NCI-H82 treated with DMSO at 0.1 percent for 48 hours (cell line): ENCODE data around the gene FKBP11.

Experiments
- DNase-seq: peaks from one replicate; lab custom pipeline; 2025; ENCODE audit not compliant: unreplicated experiment; lab: John Stamatoyannopoulos, UW

FKBP11 gene

DNA sequence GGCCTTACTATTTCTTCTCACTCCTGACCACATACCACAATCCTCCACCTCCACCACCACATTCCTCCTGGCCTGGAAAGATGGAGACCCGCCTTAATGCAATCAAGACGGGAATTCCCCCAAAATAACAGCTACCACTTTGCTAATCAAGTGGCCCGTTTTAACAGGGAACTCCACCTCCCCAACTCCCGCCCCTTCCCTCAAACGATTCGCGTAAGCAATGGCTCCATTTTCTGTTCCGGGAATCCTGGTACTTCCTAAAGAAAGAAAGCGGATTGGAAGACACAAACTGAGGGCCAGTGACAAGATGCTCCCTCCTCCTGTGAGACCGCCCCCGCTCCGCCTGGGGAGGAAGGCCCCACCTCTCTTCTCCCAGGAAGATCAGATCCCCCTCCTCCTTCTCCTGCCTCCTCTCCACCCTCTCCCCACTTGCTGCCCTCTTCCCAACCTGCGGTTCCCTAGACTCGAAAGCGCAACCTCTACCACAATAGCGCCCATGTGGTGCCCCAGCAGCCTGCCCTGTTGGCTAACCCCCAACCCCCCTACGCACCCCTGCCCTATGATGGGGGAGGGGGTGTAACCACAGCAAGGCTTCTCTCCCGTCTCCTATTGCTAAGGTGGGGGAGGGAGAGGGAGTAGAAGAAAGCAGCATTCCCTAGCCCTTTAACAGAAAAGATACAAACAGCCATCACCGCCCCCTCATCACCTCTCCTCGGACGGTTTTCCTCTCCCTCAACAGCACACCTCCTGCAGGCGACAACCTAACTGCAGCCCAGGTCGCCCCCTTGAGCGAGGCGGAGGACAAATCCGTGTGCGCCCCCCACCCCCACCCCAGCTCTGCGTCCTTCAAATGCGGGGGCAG is 31.2 kb upstream of the FKBP11 start:
- DNase-seq, result peak; percentile 95

DNA sequence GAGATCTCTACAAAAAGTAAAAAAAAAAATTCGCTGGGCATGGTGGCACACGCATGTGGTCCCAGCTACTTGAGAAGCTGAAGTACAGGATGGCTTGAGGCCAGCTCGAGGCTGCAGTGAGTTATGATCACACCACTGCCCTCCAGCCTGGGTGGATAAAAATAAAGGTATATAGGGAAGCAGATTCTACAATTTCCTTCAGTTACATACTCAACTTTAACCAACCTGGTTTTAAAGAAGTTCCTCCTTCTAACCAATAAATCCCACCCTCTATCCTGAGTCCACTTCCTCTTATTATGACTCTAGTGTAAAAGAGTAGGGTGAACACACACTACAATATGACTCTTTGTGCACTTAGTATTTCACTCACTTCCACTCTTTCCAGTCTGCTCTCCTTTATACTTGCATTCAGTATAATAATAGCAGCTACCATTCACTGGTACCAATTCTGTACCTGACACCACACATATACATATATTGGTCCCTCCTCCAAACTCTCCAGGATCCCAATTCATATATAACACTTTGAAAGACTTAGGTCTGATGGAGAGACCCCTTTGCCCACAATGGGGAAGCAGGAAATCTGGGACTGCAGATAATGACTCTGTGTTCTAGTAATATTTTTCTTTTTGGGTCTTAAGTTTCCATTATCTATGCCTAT is 29.7 kb upstream of the FKBP11 start:
- DNase-seq, result no peak

DNA sequence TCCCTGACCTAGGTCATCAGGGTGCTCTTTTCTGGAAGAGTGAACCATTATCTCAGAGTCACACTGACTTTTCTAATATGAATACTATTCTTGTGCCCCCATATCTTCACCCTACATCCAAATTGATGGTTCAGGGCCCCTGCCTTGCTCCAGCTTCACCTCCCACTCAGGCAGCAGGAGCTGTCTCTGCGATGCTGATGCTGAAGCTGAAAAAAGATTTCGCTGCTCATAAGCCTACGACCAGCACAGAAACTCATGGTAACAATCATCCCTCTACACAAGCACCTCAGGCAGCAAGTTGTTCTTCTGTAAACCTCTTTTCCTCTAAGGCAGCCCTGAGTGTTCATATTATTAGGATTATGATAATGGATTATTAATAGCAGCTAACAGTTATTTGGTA is 28.8 kb upstream of the FKBP11 start:
- DNase-seq, result no peak

DNA sequence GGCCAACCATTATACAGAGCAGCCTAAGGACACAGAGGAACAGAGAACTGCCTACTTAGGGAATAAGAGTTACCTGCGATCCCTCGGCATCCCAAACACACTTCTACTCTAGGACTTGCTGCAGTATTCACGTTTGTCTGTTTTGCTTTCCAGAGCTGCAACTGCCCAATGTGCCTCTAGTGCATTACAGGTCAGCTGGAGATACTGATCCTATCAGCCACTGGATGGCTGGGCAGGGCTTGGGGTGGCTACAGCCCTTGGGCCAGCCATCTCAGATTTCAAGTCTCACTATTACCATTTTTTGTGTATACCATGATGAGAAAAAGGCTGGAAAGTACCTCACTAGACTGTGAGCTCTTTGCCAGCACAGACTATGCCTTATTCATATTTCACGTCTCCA is 27.4 kb upstream of the FKBP11 start:
- DNase-seq, result no peak

DNA sequence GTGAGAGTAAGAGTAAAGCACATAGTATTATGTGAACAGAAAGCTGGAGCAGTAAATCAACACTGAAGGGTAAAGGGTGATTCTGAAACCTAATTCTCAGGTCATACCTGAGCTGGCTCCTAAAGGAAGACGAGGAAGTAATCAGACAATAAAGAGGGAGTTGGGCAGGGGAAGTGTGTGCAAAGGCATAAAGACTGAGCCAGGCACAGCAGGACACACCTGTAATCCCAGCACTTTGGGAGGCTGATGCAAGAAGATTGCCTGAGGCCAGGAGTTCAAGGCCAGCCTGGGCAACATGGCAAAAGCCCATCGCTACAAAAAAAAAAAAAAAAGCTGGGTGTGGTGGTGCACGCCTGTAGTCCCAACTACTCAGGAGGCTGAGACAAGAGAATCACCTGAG is 22.4 kb upstream of the FKBP11 start:
- DNase-seq, result no peak

DNA sequence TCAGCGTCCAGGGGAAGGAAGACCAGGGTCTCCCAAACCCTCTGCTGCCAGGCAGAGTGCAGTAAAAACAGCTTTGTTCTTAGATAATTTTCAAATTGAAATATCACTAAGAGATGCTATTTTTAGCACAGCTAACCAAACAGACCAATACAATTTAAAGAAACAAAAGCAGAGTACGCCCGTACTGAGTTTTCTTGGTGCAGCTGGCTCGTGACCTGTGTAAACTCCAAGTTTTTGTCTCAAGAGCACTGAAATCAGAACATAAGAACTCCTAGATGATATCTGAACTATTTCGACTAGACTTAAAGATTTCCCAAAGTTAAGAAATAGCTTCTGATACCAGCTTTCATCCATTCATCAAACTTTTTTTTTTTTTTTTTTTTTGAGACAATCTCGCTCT is 21.7 kb upstream of the FKBP11 start:
- no peak for DNase-seq

DNA sequence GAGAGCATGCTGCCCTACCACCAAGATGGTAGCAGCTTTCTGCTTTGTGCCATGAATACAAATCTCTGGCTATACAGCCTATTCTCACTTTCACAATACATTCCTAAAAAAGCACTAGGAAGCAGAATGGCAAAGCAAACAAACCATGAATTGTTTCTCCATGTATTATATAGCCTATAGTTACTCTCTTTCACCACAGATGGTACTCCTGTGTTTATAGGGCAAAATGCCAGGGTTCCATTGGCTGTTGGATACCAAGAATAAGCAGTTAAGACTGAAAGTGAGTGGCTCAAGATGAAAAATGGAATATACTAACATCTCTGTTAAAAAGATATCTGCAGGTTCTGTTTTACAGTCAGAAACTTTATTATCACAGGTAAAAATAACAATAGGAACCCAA is 20.9 kb upstream of the FKBP11 start:
- no peak for DNase-seq

DNA sequence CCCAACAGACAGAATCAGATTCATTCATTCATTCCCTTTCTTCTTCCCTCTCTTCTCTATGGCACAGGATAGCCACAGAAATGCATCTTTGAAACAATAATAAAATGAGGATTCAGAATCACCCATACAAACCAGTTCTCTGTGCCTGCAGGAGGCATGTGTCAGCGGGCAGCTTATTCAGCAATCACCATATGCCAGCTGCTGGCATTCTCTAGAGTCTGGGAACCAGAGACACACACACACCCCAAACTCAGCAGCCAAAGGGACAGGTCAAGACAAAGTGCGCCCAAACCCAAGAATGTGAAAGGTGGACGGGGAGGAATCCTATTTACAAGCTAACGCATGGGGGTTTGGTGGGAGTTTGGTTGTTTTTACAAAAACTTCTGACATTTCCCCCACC is 17.9 kb upstream of the FKBP11 start:
- DNase-seq, result no peak

DNA sequence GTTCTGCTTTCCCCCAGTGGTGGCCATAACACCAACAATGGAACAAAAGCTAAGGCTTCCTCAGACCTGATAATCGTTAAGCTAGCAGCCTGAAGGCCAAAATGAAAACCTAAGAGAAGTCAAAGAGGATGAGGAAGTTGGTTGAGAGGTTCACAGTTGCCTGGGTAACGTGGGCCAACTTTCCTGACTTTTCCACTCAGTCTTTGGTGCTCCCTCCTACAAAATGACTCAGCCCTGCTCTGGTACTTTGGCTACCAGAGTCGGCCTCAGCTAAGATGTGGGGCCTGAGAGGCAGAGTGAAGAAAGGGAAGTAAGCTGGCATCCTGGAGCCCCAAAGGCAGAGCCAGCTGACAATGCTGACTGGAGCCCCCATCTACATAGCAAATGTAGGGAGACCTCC is 14.9 kb upstream of the FKBP11 start:
- no peak for DNase-seq

DNA sequence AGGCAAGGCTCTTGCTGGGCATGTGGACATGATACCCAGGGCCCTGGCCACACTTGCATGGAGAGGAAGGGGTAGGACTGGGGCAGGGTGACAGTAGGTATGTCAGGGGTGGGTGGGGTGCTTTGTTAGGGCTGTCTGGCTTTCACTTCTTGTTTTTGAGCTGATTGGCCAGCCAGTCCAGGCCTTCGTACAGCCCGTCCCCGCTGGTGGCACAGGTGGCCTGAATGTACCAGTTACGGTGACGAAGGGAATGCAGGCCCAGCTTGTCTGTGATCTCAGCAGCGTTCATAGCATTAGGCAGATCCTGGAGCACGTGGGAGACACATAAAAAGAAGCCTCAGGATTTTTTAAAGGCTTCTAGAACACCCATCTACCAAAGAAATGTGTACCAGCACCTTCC is 13.5 kb upstream of the FKBP11 start:
- no peak for DNase-seq

DNA sequence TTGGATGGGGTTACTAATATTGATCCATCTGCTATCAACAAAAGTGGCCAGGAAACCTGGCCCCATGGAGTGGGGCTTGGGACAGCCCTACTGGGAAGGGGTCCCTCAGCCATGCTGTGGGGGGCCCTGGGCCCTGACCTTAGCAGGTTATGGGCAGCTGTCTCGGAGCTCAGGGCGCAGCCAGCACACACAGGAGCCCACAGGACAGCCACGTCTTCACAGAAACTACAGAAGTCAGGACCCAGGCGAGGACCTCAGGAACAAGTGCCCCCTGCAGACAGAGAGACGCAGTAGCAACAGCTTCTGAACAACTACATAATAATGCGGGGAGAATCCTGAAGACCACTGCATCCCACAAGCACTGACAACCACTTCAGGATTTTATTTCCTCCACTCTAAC is 11.9 kb upstream of the FKBP11 start:
- peak; percentile 9 for DNase-seq

DNA sequence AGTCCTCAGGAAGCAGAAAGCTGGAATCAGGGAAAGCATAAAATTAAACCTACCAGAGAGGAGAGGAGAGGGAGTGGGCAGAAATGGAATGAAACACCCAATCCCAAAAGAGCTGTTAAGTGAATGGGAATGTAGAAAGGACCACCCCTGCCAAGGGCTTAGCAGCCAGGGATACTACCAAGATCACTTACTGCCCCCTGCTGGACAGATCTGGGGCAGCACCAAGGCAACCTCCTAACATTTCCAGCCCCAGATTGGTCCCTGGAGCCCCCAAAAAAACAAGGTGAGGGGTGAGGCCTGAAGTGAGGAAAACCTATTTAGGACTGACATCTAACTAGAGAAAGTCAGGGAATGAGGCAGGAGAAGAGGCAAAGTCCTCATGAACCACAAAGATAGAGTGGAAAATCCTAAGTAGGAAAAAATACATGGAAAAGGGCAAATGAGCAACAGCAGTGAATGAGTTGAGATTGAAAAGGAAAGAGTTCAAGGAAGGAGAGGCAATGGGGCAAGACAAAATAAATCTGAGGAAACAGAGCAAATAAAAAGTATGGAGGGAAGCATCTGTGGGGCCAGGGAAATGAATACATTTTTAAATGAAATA is 11.2 kb upstream of the FKBP11 start:
- peak; percentile 47 for DNase-seq

DNA sequence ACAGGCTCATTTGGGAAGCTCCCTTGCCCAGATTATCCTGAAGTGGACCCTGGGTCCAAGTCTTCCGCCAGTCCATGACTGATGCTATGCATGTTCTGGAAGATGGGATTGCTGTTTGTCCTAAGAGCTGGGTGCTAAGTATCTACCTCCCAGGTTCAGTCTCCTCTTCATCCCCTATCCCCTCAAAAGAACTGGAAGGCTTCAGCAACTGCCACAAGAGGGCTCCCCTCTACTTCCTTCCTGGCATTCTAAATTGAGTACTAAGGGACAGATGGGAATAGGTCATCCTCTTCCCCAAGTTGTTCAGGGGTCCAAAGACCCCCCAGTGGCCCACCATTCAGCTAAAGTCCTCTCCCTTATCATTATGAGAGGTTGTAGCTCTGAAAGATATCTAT is 9.0 kb upstream of the FKBP11 start:
- DNase-seq, result no peak

DNA sequence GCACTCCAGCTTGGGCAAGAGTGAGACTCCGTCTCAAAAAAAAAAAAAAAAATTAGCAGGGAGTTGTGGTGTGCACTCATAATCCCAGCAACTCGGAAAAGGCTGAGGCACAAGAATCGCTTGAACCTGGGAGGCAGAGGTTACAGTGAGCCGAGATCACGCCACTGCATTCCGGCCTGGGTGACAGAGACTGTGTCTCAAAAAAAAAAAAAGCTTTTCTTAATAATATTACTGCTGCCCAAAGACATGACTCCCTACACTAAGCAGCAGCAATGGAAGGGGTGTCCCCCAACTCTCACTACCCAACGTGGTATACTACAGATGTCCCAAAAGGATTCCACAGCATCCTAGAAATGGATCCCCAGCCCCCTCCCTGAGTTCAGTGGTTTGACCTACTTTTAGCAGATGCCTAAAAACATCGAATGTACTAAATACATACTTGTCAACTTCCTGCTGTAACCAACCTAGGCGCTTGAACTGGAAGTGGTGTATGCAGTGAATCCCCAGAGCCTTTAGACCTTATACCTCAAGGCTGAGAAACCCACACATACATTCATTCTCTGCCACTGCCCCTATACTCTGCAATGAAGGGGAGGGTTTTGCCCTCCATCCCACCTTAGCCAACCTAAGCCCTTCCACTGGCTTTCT is 8.5 kb upstream of the FKBP11 start:
- DNase-seq, result no peak

DNA sequence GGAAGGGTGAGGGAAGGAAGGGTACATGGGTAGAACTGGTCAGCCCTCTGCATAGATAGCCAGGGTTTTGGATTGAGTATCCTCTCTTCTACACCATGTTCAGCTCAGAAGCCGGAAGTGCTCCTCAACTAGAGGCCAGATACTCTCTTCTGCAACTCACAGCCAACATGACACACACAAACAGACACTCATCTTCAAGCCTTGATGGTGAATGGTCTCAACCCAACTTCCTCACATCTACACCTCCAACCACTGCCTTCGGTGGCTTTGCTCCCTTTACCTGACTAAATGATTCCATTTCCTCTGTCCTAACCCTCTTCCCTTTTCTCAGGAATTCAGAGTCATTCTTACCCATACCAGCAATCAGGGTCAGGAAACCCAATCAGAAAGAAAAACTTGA is 7.6 kb upstream of the FKBP11 start:
- DNase-seq, result no peak

DNA sequence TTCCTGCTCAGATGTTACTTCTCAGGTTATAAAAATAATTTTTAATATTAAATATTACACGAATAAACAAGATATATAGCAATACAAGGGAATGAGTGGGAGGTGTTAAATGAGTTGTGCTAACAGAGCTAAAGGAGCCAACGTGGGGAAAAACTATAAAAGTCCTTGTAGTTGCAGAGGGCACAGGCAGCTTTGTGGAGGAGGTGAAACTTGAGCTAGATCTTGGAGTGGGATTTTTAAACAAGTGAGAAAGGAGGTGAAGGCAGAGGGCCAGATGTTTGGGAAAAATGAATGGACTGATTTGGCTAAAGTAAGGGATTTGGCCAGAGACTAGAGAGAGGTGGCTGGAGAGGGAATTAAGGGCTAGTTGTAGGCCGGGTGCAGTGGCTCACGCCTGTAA is 5.2 kb upstream of the FKBP11 start:
- DNase-seq, result no peak

DNA sequence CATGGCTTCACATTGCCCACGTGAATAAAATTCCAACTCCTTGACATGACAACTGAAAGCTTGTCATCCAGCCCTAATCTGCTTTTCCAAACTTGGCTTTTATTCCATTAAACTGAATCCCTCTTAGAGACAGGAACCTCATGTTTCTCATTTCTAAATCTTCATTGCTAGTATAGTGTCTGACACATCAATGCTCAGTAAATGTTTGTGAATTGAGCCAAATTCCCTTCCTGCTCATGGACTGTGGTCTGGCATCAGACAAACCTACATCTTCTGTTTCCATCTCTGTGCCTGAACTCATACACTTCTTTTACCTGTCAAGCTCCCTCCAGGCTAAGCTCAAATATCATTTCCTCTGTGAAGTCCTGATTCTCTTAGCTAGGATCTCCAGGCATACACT is 4.3 kb upstream of the FKBP11 start:
- no peak for DNase-seq

DNA sequence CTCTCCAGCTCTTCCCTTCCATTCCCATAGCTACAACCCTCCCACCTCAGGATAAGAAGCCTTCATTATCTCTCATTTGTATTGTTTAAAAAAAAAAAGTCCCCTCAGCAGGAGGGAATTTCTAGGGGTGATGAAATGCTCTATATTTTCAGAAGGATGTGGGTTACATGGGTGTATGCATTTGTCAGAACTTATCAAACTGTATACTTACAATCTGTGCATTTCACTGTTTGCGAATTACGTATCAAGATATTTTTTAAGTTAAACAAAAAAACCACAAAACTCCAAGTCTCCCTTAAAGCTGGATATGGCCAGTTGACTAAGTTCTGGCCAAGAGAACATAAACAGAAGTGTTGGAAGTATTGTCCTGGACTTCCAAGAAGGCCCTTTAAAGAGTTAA is 2.0 kb upstream of the FKBP11 start:
- DNase-seq, result no peak

DNA sequence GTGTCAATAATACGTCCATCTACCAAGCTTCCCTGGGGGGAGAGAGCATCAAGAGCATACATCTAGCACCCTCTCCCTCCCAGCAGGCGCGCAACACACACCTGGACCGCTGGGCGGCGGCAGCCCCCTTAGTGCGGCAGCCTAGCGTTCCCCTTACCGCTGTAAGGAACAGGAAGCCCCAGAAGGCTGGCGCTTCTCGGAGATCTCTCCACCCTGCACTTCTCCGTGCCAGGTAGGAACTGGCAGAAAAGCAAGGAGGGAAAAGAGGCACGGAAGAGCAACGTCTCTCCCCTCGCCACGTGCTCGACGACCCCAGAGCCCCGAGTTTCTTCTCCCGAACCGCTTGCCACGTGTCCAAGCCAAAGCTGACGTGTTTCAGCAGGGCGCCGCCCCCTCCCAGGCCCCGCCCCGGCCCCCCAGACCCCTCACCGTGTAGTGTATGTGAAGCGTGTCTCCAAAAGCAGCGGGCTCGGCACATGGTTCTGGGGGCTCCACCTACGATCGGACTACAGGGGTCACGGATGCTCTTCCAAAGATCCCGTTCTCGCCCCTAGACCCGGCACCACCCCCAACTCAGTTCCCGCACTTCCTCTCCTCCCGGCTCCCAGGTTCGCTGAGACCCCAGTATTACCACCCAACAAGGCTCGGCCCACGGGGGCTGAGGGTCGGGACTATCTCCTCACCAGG is 532 bp downstream of the FKBP11 start:
- peak; percentile 13 for DNase-seq

DNA sequence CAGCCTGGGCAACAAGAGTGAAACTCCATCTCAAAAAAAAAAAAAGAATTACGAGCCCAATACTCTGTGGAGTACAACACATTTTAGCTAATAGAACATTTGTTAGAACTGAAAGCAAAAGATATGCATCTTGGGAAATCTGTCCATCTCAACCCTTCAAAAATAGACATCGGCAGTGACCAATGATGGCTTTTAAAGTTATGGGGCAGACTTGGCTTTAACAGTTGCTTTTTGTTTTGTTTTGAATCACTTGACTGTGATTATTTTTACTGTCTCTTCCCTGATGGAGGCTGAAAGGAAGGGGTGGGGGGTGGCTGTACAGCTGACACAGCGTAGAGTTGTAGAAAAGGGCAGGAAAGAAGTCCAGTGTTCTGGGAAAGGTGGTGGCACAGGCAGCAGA is 2.2 kb downstream of the FKBP11 start:
- DNase-seq, result no peak

DNA sequence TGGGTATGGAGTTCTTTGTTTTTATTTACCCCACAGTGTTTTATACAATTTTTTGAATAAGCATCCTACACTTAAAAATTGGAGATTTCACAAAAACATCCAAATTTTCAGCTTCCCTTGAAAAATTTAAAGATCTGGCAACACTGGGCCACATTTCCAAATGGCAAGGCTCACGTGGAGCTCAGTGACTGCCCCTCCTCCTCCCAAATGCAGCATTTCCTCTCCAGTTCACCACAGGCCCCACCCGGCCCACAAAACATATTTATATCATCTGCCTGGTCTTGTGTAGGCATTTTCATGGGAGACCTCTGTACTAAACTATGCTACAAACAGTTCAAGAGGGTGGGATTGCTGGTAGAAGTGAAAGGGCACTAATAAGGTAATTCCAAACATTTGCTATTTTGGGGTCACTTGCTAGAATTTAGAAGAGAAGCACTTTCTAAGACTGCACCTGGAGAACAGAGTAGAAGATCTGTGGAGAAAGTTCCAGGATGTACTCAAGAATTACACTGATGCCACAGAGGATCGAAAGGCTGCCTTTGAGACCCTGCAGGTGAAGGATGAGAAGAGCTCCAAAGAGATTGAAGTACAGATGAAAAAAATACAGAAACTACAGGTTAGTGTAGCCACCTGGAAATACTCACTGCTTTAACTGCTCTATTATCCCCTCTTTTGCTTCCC is 7.3 kb downstream of the FKBP11 start:
- DNase-seq, result no peak
